C4-2B (cell line): Measurements from ENCODE around the gene DNAH8.

Experiments
- ZFX ChIP-seq: fragments of 450-650 bp; IDR thresholded peaks from 2 replicates; pipeline ENCODE4 v1.6.1; 2017
- TF ChIP-seq, protein P1 (sequence below): fragments of 450-650 bp; conservative IDR thresholded peaks from 2 replicates; pipeline ENCODE4 v1.5.1; 2017; ENCODE audit warnings: mild to moderate bottlenecking

DNA sequence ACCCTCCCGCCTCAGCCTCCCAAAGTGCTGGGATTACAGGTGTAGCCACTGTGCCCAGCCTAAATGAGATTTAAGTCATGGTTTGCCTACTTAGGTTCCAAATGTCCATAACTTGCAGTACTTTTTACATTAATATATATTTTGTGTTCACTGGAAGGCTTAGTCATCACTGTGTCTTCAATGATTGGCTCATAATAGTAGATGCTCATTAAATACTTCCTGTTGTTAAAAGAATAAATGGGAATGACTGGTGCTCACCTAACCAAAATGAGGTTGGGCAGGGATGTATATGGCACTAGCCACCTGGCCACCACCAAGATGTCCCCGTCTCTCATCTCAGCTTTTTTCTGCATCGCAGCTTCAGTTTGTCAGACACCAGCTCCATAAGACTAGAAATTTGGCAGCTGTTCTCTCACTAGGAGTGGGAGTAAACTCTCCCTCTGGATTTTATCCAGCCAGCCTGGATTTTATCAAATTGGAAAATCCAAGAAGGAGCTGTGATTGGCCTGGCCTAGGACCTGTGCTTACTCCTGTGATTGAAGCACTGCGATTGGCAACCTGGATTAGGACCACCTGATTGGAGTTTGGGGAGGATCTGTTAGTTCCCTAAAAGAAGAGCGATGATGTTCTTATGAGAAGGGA, 11.0 kb upstream of the DNAH8 start:
- TF ChIP-seq, protein P1, sequence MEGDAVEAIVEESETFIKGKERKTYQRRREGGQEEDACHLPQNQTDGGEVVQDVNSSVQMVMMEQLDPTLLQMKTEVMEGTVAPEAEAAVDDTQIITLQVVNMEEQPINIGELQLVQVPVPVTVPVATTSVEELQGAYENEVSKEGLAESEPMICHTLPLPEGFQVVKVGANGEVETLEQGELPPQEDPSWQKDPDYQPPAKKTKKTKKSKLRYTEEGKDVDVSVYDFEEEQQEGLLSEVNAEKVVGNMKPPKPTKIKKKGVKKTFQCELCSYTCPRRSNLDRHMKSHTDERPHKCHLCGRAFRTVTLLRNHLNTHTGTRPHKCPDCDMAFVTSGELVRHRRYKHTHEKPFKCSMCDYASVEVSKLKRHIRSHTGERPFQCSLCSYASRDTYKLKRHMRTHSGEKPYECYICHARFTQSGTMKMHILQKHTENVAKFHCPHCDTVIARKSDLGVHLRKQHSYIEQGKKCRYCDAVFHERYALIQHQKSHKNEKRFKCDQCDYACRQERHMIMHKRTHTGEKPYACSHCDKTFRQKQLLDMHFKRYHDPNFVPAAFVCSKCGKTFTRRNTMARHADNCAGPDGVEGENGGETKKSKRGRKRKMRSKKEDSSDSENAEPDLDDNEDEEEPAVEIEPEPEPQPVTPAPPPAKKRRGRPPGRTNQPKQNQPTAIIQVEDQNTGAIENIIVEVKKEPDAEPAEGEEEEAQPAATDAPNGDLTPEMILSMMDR, result no peak
- no peak for TF ChIP-seq ZFX
